Cardiac septum (tissue), 1 donor: Measurements from ENCODE around the gene ANK3. TPM values are rescaled to one million over a fixed set of nuclear protein-coding genes. Genes with fewer than 3 reads are reported as not detected.

Experiments used
- DNase-seq: peaks from one replicate; pipeline ENCODE4 v3.0.0-alpha.2; 2020; ENCODE audit warnings: low spot score
- intact Hi-C: fragments of 100-400 bp; cut with DNase I; formaldehyde crosslinking; loops from one replicate; pipeline ENCODE4 v1.14.0; 2022
- long read RNA-seq: library from polyadenylated mRNA; unstranded; transcript quantifications from one replicate; pipeline ENCODE4 v2.0.0, GENCODE V29; 2021
- total RNA-seq: library from RNA; stranded (reverse); fragmentation: NEBNext Ultra II Directional; extraction: Animal tissue kit (Norgen Biotek cat#: 25700); gene quantifications from one replicate; pipeline ENCODE4 v1.2.1, GENCODE V29; 2021
- donor health status: DM: no; HTN: no; CAD: no.

Gene ANK3
- 173 TPM for total RNA-seq
- long read RNA-seq, partial matches to known transcripts, result 13 of 39 reads
- long read RNA-seq, other reads (novel, unspliced or antisense), result 26 of 39 reads

GRCh38 chr10:60389413-60390025 is at the start of gene ANK3:
ANK3 (minus strand) TSS chr10:60389875; CDS start chr10:60389538, 337 bp downstream.
- DNase-seq, result no peak
- intact Hi-C loops, result no loop called here

- DNase-seq, result no peak
- intact Hi-C loops, result loop anchor here (2.0 to 10.0 kb wide), 3 partner anchors 196 to 320 kb away; no protein-coding TSS in a partner anchor
These were observed 44.9 kb upstream of the ANK3 start for GRCh38 chr10:60434418-60435046.

- no peak for DNase-seq
- intact Hi-C loops, result loop anchor here (2.0 to 10.0 kb wide), 3 partner anchors 195 to 319 kb away; no protein-coding TSS in a partner anchor
These were observed 44.0 kb upstream of the ANK3 start for GRCh38 chr10:60433684-60434083.

GRCh38 chr10:60430836-60431597 is 41.3 kb upstream of the ANK3 start:
- no peak for DNase-seq
- intact Hi-C loops, result loop anchor here (10.0 kb wide), 2 partner anchors 226 to 316 kb away; no protein-coding TSS in a partner anchor

- DNase-seq, result no peak
- intact Hi-C loops, result loop anchor here (10.0 kb wide), 2 partner anchors 225 to 315 kb away; no protein-coding TSS in a partner anchor
These were observed 40.3 kb upstream of the ANK3 start for GRCh38 chr10:60430017-60430416.

- intact Hi-C loops, result loop anchor here (10.0 kb wide), 1 partner anchor 124 kb away; no protein-coding TSS in a partner anchor
- DNase-seq, result no peak
These were observed 39.6 kb upstream of the ANK3 start for GRCh38 chr10:60429084-60429849.

- no peak for DNase-seq
- intact Hi-C loops, result loop anchor here (10.0 kb wide), 1 partner anchor 124 kb away; no protein-coding TSS in a partner anchor
These were observed 38.7 kb upstream of the ANK3 start for GRCh38 chr10:60428387-60428737.

GRCh38 chr10:60427709-60428386 is 38.2 kb upstream of the ANK3 start:
- intact Hi-C loops, result loop anchor here (10.0 kb wide), 1 partner anchor 123 kb away; no protein-coding TSS in a partner anchor
- DNase-seq, result no peak

- no peak for DNase-seq
- intact Hi-C loops, result loop anchor here (10.0 kb wide), 1 partner anchor 122 kb away; no protein-coding TSS in a partner anchor
These were observed 37.5 kb upstream of the ANK3 start for GRCh38 chr10:60427148-60427547.

GRCh38 chr10:60426425-60426824 is 36.8 kb upstream of the ANK3 start:
- no peak for DNase-seq

GRCh38 chr10:60425392-60426110 is 35.9 kb upstream of the ANK3 start:
- intact Hi-C loops, result loop anchor here (10.0 kb wide), 1 partner anchor 121 kb away; no protein-coding TSS in a partner anchor

More at GRCh38 chr10:60426425-60426824, 36.8 kb upstream of the ANK3 start:
- intact Hi-C loops, result loop anchor here (10.0 kb wide), 1 partner anchor 122 kb away; no protein-coding TSS in a partner anchor

GRCh38 chr10:60424971-60425370 is 35.3 kb upstream of the ANK3 start:
- no peak for DNase-seq
- intact Hi-C loops, result loop anchor here (10.0 kb wide), 1 partner anchor 120 kb away; no protein-coding TSS in a partner anchor

More at GRCh38 chr10:60425392-60426110, 35.9 kb upstream of the ANK3 start:
- DNase-seq, result no peak

GRCh38 chr10:60423920-60424319 is 34.2 kb upstream of the ANK3 start:
- intact Hi-C loops, result loop anchor here (10.0 kb wide), 1 partner anchor 119 kb away; no protein-coding TSS in a partner anchor
- DNase-seq, result no peak

GRCh38 chr10:60422809-60423208 is 33.1 kb upstream of the ANK3 start:
- intact Hi-C loops, result loop anchor here (10.0 kb wide), 1 partner anchor 118 kb away; no protein-coding TSS in a partner anchor
- DNase-seq, result no peak

- intact Hi-C loops, result loop anchor here (10.0 kb wide), 1 partner anchor 116 kb away; no protein-coding TSS in a partner anchor
- DNase-seq, result no peak
These were observed 31.6 kb upstream of the ANK3 start for GRCh38 chr10:60420991-60421894.

GRCh38 chr10:60419249-60419648 is 29.6 kb upstream of the ANK3 start:
- intact Hi-C loops, result no loop called here
- no peak for DNase-seq

GRCh38 chr10:60417901-60418300 is 28.2 kb upstream of the ANK3 start:
- intact Hi-C loops, result no loop called here
- DNase-seq, result no peak
